ENCODE data around the gene HPD.
A peak's percentile ranks its signal among the peaks of the same experiment; 100 is the strongest.
"Not testable (repeated sequence)": the region's sequence is repeated elsewhere in the genome, so short reads cannot be mapped to it uniquely, and the experiment has no call there.

HPD gene

GRCh38 chr12:121866331-121866730, 7.7 kb upstream of the HPD start:
- no peak for DNase-seq (ENCODE audit: low read depth, low spot score)

GRCh38 chr12:121861636-121862254, 3.1 kb upstream of the HPD start:
- DNase-seq (ENCODE audit: low read depth, low spot score): no peak

GRCh38 chr12:121860699-121861098, 2.0 kb upstream of the HPD start:
- not testable (repeated sequence) for DNase-seq (ENCODE audit: low read depth, low spot score)

DNA sequence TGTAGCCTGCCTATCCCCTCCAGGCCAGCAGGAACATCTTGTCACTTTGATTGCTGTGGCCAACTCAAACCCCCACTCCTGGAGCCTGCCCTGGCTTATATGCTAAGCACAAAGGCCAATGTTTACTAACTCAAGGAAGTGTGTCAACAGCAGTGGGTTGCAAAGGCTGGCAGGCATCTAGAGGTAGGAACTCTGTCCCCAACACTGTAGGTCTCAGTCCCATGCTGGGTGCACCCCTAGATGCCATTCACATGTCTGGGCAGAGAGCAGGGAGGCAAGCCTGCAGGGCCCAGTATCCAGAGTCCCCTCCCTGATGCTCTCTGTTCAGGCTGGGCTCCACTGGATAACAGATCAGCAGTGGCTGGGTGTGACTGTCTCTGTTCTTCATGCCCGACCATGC, 1.6 kb upstream of the HPD start:
- DNase-seq (ENCODE audit: low read depth, low spot score): no peak

DNA sequence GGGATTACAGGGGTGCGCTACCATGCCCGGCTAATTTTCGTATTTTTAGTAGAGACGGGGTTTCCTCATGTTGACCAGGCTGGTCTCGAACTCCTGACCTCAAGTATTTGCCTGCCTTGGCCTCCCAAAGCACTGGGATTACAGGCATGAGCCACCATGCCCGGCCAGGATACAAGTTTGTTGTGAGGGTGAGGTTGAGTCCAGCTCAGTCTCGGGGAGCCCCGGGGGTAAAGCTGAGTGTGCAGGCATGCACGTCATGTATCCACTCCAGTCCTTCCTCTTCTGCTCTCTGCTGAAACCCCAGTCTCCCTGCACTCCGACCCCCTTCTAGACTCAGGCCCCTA, 369 bp downstream of the HPD start:
- DNase-seq (ENCODE audit: low read depth, low spot score): no peak

- DNase-seq (ENCODE audit: low read depth, low spot score): no peak
These were observed 1.1 kb downstream of the HPD start for GRCh38 chr12:121857322-121858246.

- DNase-seq (ENCODE audit: low read depth, low spot score): not testable (repeated sequence)
These were observed 6.3 kb downstream of the HPD start for GRCh38 chr12:121852392-121852791.

DNA sequence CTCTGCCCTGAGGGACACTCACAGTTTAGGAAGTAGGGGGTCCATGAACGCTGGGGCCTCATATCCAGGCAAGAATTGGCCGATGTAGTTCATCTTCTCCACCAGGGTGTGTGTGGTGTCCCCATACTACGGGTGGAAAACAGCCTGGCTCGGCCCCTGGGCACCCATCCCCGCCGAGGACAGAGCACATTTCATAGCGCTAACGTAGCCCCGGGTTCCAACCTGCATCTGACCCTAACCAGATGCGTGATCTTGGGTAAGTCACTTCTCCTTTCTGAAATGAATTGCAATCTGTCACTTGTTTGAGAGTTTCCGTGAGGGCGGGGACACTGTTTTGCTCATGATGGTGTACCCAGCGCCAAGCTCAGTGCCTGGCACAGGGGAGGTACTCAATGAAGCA, 9.0 kb downstream of the HPD start:
- DNase-seq (ENCODE audit: low read depth, low spot score): no peak

- DNase-seq (ENCODE audit: low read depth, low spot score): no peak
These were observed 9.4 kb downstream of the HPD start for GRCh38 chr12:121849211-121849610.

- DNase-seq (ENCODE audit: low read depth, low spot score): no peak
These were observed 13.0 kb downstream of the HPD start for GRCh38 chr12:121845701-121846100.

GRCh38 chr12:121843236-121843982, 15.2 kb downstream of the HPD start:
- no peak for DNase-seq (ENCODE audit: low read depth, low spot score)

DNA sequence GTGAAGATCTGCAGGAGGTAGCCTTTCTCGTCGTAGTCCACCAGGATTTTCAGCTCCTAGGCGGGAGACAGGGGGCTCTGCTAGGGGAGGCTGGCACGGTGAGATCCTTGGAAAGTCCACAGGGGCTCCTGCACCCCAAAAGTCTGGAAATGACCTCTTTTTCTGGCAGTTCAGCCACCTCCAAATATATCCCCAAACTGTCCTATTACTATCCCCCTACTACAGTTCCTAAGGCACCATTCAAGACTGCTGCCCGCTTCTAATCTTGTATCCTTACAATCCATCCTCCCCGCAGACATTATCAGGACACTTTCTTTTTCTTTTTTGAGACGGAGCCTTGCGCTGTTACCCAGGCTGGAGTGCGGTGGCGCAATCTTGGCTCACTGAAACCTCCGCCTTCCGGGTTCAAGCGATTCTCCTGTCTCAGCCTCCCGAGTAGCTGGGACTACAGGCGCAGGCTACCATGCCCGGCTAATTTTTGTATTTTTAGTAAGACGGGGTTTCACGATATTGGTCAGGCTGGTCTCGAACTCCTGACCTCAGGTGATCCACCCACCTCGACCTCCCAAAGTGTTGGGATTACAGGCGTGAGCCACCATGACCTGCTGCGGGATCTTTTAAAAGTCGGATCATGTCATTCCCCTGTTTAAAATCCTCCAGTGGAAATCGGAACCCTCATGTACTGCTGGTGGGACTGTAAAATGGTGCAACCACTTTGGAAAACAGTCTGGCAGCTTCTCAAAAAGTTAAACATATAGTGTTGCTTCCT, 18.5 kb downstream of the HPD start:
- DNase-seq (ENCODE audit: low read depth, low spot score): no peak

- peak; percentile 99 for DNase-seq (ENCODE audit: low read depth, low spot score)
These were observed 19.3 kb downstream of the HPD start for GRCh38 chr12:121839106-121839992.

GRCh38 chr12:121838126-121838525, 20.5 kb downstream of the HPD start:
- DNase-seq (ENCODE audit: low read depth, low spot score): no peak

GRCh38 chr12:121837680-121838079, 21.0 kb downstream of the HPD start:
- no peak for DNase-seq (ENCODE audit: low read depth, low spot score)

GRCh38 chr12:121831571-121832245, 27.0 kb downstream of the HPD start:
- no peak for DNase-seq (ENCODE audit: low read depth, low spot score)

DNA sequence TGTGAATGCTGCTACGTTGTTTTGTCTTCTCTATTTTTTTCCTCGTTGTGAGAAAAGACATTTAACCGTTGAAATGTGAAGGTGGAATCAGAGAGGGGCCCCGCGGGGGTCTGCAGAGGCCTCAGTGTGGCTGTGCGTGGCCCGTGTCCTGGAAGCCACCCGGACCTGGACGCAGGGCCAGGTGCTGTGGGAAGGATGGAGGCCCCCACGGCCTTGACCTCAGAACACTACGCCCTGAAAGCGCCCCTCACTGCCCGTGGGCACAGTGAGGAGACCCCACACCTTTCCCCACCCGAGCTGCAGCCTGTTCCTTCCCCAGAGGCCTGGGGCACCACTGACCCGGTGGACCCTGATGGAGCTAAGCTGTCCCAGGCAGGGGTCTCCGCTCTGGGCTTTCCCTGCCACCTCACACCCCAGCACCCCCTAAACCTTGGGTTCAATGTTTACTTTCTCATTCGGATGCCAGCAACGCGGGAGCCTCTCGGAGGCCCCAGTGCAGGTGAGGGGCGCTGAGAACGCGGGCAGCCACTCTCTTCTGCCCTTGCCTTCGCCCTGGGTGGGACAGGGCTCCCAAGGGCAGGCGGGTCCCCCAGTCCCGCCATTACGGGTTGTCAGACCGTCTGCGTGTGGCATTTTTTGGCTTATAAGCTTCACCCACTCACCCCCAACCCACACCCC, 27.9 kb downstream of the HPD start:
- no peak for DNase-seq (ENCODE audit: low read depth, low spot score)

DNA sequence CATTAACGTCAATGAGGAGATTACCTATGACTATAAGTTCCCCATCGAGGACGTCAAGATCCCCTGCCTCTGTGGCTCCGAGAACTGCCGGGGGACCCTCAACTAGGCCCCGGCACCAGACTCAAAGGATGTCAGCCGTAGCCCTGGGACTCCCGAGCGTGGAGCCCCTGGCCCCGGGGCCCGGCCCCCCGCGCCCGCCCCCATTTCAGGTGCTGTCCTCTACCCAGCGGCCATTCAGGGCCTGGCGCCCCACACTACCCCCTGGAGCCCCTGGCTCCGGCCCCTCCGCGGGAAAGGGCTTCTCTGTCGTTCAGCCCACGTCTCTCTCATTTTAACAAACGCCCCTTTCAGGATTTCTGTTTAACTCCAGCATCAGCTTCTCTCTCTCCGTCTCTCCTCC, 28.5 kb downstream of the HPD start:
- no peak for DNase-seq (ENCODE audit: low read depth, low spot score)

DNA sequence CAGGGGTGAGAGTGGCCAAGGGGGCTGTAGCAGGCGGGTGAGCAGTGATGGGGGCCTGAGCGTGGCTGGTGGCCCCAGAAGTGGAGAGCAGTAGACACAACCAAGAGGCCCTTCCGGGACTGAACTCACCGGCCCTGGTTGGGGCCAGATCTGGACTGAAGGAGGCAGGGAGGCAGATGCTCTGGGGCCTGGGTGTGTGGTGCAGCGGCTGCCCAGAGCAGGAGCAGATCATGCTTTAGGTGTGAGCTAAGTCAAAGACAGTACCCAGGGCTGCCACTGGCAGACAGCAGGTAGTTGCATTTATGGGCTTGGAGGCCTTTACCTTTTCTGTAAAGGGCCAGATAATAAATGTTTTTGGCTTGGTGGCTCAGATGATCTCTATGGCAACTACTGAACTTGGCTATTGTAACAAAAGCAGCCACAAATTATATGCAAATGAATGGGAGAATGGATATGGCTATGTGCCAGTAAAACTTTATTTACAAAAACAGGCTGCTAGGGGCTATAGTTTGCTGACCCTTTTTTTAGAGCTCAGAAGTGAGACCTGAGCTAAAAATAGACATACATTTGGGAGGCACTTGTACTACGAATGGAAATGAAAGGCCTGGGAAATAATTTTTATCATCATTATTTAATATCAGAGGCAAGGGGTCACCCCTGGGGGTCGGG, 29.3 kb downstream of the HPD start:
- DNase-seq (ENCODE audit: low read depth, low spot score): no peak
